Sciatic nerve (tissue), 2 donors: ENCODE results near the gene RASSF4. TPM values are rescaled to one million over a fixed set of nuclear protein-coding genes. Genes with fewer than 3 reads are reported as not detected.

Source experiments
- ATAC-seq: fragments of 200-7000 bp; cut with Tn5 transposase; one replicate; pipeline ENCODE4 v1.9.1; 2020; ENCODE audit warnings: mild to moderate bottlenecking, moderate library complexity
- DNase-seq: peaks from one replicate; pipeline ENCODE4 v3.0.0-alpha.2; 2020; ENCODE audit warnings: low spot score
- intact Hi-C: fragments of 100-400 bp; cut with DNase I; formaldehyde crosslinking; loops from one replicate; pipeline ENCODE4 v1.14.2; 2022
- total RNA-seq: library from RNA; stranded (reverse); fragmentation: NEBNext Ultra II Directional; extraction: Animal tissue kit (Norgen Biotek cat#: 25700); gene quantifications from one replicate; pipeline ENCODE4 v1.2.1, GENCODE V29; 2021
- donor health status: DM: no; HTN: no; CAD: no.
- donor health status: DM: no; HTN: no; CAD: no.

The RASSF4 gene
- total RNA-seq, 1 donor from 2014 or later: 63.7 TPM

- intact Hi-C loops: no loop called here
- ATAC-seq: no peak
- no peak for DNase-seq
Observed at GRCh38 chr10:44956717-44957706, 2.6 kb upstream of the RASSF4 start.

- DNase-seq (no peak), ATAC-seq (peak; percentile 20)
- intact Hi-C loops: no loop called here
Observed at GRCh38 chr10:44958196-44958897, 1.3 kb upstream of the RASSF4 start.

GRCh38 chr10:44958898-44959246 is 730 bp upstream of the RASSF4 start:
- no peak for ATAC-seq
- intact Hi-C loops: no loop called here
- no peak for DNase-seq

- DNase-seq: no peak
- intact Hi-C loops: no loop called here
- ATAC-seq: no peak
Observed at GRCh38 chr10:44960088-44960460, 472 bp downstream of the RASSF4 start.

GRCh38 chr10:44960482-44961229 is 1.1 kb downstream of the RASSF4 start:
- ATAC-seq (no peak), DNase-seq (no peak)
- intact Hi-C loops: no loop called here

GRCh38 chr10:44961230-44961571 is 1.6 kb downstream of the RASSF4 start:
- intact Hi-C loops: no loop called here
- no peak for ATAC-seq
- no peak for DNase-seq

- DNase-seq (no peak), ATAC-seq (no peak)
- intact Hi-C loops: no loop called here
Observed at GRCh38 chr10:44961931-44962750, 2.5 kb downstream of the RASSF4 start.

- DNase-seq (no peak), ATAC-seq (no peak)
- intact Hi-C loops: no loop called here
Observed at GRCh38 chr10:44962870-44963738, 3.5 kb downstream of the RASSF4 start.

- intact Hi-C loops: no loop called here
- DNase-seq (peak; percentile 85), ATAC-seq (peak; percentile 73)
Observed at GRCh38 chr10:44963772-44964633, 4.4 kb downstream of the RASSF4 start.

GRCh38 chr10:44965104-44965503 is 5.5 kb downstream of the RASSF4 start:
- ATAC-seq: no peak
- intact Hi-C loops: no loop called here
- DNase-seq: no peak

- no peak for DNase-seq
- ATAC-seq: no peak
- intact Hi-C loops: no loop called here
Observed at GRCh38 chr10:44965651-44966097, 6.1 kb downstream of the RASSF4 start.

GRCh38 chr10:44966129-44966815 is 6.7 kb downstream of the RASSF4 start:
- ATAC-seq (no peak), DNase-seq (no peak)
- intact Hi-C loops: no loop called here

- no peak for ATAC-seq
- intact Hi-C loops: no loop called here
- no peak for DNase-seq
Observed at GRCh38 chr10:44966816-44967509, 7.4 kb downstream of the RASSF4 start.

- intact Hi-C loops: no loop called here
- ATAC-seq (peak; percentile 9), DNase-seq (peak; percentile 63)
Observed at GRCh38 chr10:44967616-44968015, 8.0 kb downstream of the RASSF4 start.

GRCh38 chr10:44968091-44968490 is 8.5 kb downstream of the RASSF4 start:
- peak; percentile 57 for ATAC-seq
- peak; percentile 71 for DNase-seq
- intact Hi-C loops: no loop called here
